ENCODE results near the gene SMOC1. TPM values are rescaled to one million over a fixed set of nuclear protein-coding genes. Genes with fewer than 3 reads are reported as not detected.

Gene SMOC1
- total RNA-seq, 3 donors from 2014 or later = 2.9 to 32.6 (median 5.7) TPM

- no peaks in the 10 kb centered on the region for H3K27me3 ChIP-seq
- TF ChIP-seq POLR2A (IDR thresholded peaks at IDR 0.05) = no peak
- TF ChIP-seq, protein P1, sequence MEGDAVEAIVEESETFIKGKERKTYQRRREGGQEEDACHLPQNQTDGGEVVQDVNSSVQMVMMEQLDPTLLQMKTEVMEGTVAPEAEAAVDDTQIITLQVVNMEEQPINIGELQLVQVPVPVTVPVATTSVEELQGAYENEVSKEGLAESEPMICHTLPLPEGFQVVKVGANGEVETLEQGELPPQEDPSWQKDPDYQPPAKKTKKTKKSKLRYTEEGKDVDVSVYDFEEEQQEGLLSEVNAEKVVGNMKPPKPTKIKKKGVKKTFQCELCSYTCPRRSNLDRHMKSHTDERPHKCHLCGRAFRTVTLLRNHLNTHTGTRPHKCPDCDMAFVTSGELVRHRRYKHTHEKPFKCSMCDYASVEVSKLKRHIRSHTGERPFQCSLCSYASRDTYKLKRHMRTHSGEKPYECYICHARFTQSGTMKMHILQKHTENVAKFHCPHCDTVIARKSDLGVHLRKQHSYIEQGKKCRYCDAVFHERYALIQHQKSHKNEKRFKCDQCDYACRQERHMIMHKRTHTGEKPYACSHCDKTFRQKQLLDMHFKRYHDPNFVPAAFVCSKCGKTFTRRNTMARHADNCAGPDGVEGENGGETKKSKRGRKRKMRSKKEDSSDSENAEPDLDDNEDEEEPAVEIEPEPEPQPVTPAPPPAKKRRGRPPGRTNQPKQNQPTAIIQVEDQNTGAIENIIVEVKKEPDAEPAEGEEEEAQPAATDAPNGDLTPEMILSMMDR (IDR thresholded peaks at IDR 0.05) = no peak
- no peak for TF ChIP-seq POLR2AphosphoS5 (IDR thresholded peaks at IDR 0.05)
- H3K4me1 ChIP-seq = no peaks in the 10 kb centered on the region
- no peaks in the 10 kb centered on the region for H3K9me3 ChIP-seq
- H3K36me3 ChIP-seq = no peaks in the 10 kb centered on the region
- no peak for DNase-seq (ENCODE audit: low spot score in 2 of 2)
- H3K4me3 ChIP-seq = no peak overlapping the region
- intact Hi-C loops (cut with DNase I; ENCODE audit: low total_unique reads) = no loop called here
- no peak overlapping the region for H3K27ac ChIP-seq
Measured at GRCh38 chr14:70011708-70012107, 132.5 kb downstream of the SMOC1 start.

DNA sequence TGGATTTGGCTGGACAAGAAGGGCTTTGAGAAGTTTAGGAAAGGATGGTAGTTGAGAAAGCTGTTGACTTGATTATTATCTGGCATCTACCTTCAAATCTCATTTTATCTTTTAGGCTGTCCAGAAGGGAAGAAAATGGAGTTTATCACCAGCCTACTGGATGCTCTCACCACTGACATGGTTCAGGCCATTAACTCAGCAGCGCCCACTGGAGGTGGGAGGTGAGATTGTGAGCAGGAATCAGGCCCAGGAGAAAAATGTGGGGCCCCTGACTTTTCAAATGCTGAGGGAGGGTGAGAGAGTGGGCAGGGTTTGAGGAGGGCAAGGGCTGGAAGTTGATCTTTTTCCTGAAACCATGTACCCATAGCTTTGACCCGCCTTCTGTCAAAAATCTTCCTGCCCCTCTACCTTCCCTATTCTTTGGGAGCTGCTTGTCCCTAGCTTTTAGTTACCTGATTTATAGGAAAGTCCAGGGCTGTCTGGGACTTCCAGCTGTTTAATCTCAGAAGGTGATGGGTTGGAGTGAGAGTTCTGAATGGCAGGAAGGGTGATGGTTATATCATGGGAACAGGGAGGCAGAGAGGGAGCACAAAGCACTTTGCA, 134.2 kb downstream of the SMOC1 start:
- intact Hi-C loops (cut with DNase I; ENCODE audit: low total_unique reads) = no loop called here
- TF ChIP-seq POLR2A (IDR thresholded peaks at IDR 0.05) (no peak), POLR2AphosphoS5 (IDR thresholded peaks at IDR 0.05) (no peak)
- TF ChIP-seq, protein P1 (IDR thresholded peaks at IDR 0.05) = peak in 1 of 3 donors; percentile 38
- H3K27ac ChIP-seq = no peak overlapping the region
- no peak overlapping the region for H3K4me3 ChIP-seq
- H3K9me3 ChIP-seq = no peaks in the 10 kb centered on the region
- peaks cover 0 to 7% of the 10 kb centered on the region in 2 donors for H3K4me1 ChIP-seq
- no peaks in the 10 kb centered on the region for H3K36me3 ChIP-seq
- DNase-seq (ENCODE audit: low spot score in 2 of 2) = no peak
- H3K27me3 ChIP-seq = no peaks in the 10 kb centered on the region

DNA sequence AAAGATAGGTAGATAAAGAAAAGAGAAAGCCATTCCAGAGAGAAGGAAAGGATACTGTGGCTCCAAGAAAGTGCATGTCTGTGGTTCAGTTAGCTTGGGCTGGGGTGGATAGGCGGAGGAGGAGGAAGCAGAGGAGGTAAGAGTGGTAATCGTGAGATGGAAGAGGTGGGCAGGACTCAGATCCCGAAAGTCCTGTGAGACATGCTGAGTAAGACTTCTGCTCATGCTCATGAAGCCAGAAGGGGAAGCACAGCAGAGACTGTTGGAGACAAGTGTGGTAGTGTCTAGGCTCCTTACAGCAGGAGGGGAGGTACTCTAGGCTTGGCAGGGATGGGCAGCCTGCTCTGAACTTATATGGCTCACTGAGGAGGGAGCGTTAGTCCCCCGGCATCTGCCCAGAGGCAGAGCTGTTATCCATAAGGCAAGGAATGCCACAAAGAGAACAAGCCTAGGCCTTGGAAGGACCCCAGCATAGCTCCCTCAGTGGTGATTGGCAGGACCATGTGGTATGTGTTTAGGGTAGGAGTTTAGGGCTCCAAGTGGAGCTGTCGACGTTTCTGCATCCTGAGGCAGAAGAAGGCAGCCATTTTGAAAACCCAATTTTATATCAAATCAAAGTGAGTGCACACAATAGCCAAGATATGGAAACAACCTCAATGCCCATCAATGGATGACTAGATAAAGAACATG, 135.3 kb downstream of the SMOC1 start:
- Histone ChIP-seq H3K4me3 (no peak overlapping the region), H3K4me1 (peaks cover 0 to 10% of the 10 kb centered on the region in 2 donors), H3K9me3 (no peaks in the 10 kb centered on the region), H3K36me3 (no peaks in the 10 kb centered on the region), H3K27me3 (no peaks in the 10 kb centered on the region), H3K27ac (no peak overlapping the region)
- intact Hi-C loops (cut with DNase I; ENCODE audit: low total_unique reads) = no loop called here
- no peak for DNase-seq (ENCODE audit: low spot score in 2 of 2)
- TF ChIP-seq, protein P1 (IDR thresholded peaks at IDR 0.05) = no peak
- TF ChIP-seq POLR2AphosphoS5 (IDR thresholded peaks at IDR 0.05) = no peak
- no peak for TF ChIP-seq POLR2A (IDR thresholded peaks at IDR 0.05)

DNA sequence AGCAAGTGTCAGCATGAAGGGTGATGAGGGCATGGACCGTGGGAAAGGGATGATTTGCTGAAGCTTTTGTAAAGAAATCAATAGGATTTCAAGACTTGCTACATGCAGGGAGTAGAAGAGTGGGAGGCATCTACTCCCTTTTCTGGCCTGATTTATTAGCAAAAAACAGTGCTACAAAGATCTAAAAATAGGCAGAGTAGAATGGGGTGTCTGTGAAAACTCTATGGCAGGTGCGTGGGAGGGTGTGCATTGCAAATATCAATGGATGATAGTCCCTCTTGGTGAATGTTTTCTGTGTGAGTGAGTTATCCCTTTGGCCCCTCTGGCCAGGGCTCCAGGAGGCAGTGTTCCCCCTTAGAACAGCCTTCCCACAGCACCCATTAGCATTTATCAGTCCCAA, 139.0 kb downstream of the SMOC1 start:
- Histone ChIP-seq H3K27ac (peak overlapping the region; percentile 58 to 59), H3K4me3 (no peak overlapping the region), H3K9me3 (no peaks in the 10 kb centered on the region), H3K27me3 (no peaks in the 10 kb centered on the region), H3K36me3 (no peaks in the 10 kb centered on the region), H3K4me1 (peaks cover 0 to 10% of the 10 kb centered on the region in 2 donors)
- TF ChIP-seq POLR2AphosphoS5 (IDR thresholded peaks at IDR 0.05) = no peak
- TF ChIP-seq POLR2A (IDR thresholded peaks at IDR 0.05) = no peak
- TF ChIP-seq, protein P1 (IDR thresholded peaks at IDR 0.05) = no peak
- no peak for DNase-seq (ENCODE audit: low spot score in 2 of 2)
- intact Hi-C loops (cut with DNase I; ENCODE audit: low total_unique reads) = no loop called here

- no peaks in the 10 kb centered on the region for H3K9me3 ChIP-seq
- peaks cover 0 to 10% of the 10 kb centered on the region in 2 donors for H3K4me1 ChIP-seq
- intact Hi-C loops (cut with DNase I; ENCODE audit: low total_unique reads) = no loop called here
- no peaks in the 10 kb centered on the region for H3K27me3 ChIP-seq
- TF ChIP-seq POLR2AphosphoS5 (IDR thresholded peaks at IDR 0.05) (no peak), POLR2A (IDR thresholded peaks at IDR 0.05) (no peak)
- TF ChIP-seq, protein P1 (IDR thresholded peaks at IDR 0.05) = no peak
- peak; percentile 60 for DNase-seq (ENCODE audit: low spot score in 2 of 2)
- H3K4me3 ChIP-seq = peak overlapping the region; percentile 22 to 59 (median 25)
- H3K27ac ChIP-seq = peak overlapping the region; percentile 58 to 59
- no peaks in the 10 kb centered on the region for H3K36me3 ChIP-seq
Measured at GRCh38 chr14:70018713-70019211, 139.5 kb downstream of the SMOC1 start.
